MM.1S (cell line): ENCODE measurements around the gene THRA.

Experiments
- DNase-seq: peaks from one replicate; pipeline ENCODE4 v3.0.0-alpha.2; 2015
- H2AFZ ChIP-seq: fragments of 300-600 bp; sonication (generic); 2 replicates; pipeline ENCODE4 v1.6.0; 2016; ENCODE audit warnings: antibody characterized with exemption, low read length
- H3F3A ChIP-seq: fragments of 300-600 bp; sonication (generic); 2 replicates; pipeline ENCODE4 v1.6.1; 2016; ENCODE audit warnings: mild to moderate bottlenecking, antibody characterized with exemption, low read length, moderate library complexity, mixed read lengths; ENCODE audit not compliant: insufficient read depth
- H3K27ac ChIP-seq: fragments of 300-600 bp; sonication (generic); 2 replicates; pipeline ENCODE4 v1.5.1; 2016; ENCODE audit warnings: mild to moderate bottlenecking, low read length
- H3K27me3 ChIP-seq: fragments of 300-600 bp; sonication (generic); replicated peaks from 2 replicates; pipeline ENCODE4 v1.6.0; 2016; ENCODE audit warnings: low read length; ENCODE audit not compliant: insufficient read depth
- H3K36me3 ChIP-seq: fragments of 300-600 bp; sonication (generic); replicated peaks from 2 replicates; pipeline ENCODE4 v1.6.1; 2016; ENCODE audit warnings: mild to moderate bottlenecking, low read length, mixed read lengths; ENCODE audit not compliant: insufficient read depth
- H3K4me1 ChIP-seq: fragments of 300-600 bp; sonication (generic); 2 replicates; pipeline ENCODE4 v1.6.1; 2016; ENCODE audit warnings: low read length, mixed read lengths
- H3K4me2 ChIP-seq: fragments of 300-600 bp; sonication (generic); 2 replicates; pipeline ENCODE4 v1.6.0; 2016; ENCODE audit warnings: low read depth, low read length
- H3K4me3 ChIP-seq: fragments of 300-600 bp; sonication (generic); 2 replicates; pipeline ENCODE4 v1.5.1; 2016; ENCODE audit warnings: low read length, mixed read lengths
- H3K79me2 ChIP-seq: fragments of 300-600 bp; sonication (generic); 2 replicates; pipeline ENCODE4 v1.6.1; 2016; ENCODE audit warnings: mixed run types, low read length, mixed read lengths
- H3K9ac ChIP-seq: fragments of 300-600 bp; sonication (generic); 2 replicates; pipeline ENCODE4 v1.6.1; 2016; ENCODE audit warnings: low read length, mixed read lengths
- H3K9me2 ChIP-seq: fragments of 300-600 bp; sonication (generic); replicated peaks from 2 replicates; pipeline ENCODE4 v1.6.1; 2016; ENCODE audit warnings: mild to moderate bottlenecking, low read length, mixed read lengths; ENCODE audit not compliant: insufficient read depth
- H3K9me3 ChIP-seq: fragments of 300-600 bp; sonication (generic); replicated peaks from 2 replicates; pipeline ENCODE4 v1.6.1; 2016; ENCODE audit warnings: mild to moderate bottlenecking, low read length, mixed read lengths; ENCODE audit not compliant: insufficient read depth
- H4K20me1 ChIP-seq: fragments of 300-600 bp; sonication (generic); 2 replicates; pipeline ENCODE4 v1.6.1; 2016; ENCODE audit warnings: mild to moderate bottlenecking, low read length, moderate library complexity, mixed read lengths; ENCODE audit not compliant: insufficient read depth
- CTCF ChIP-seq: fragments of 300-600 bp; sonication (generic); IDR thresholded peaks from 2 replicates; pipeline ENCODE4 v1.5.1; 2016; ENCODE audit warnings: antibody characterized with exemption, low read length, mixed read lengths
- EZH2 ChIP-seq: fragments of 300-600 bp; sonication (generic); optimal IDR thresholded peaks from 2 replicates; pipeline ENCODE3; 2017; ENCODE audit warnings: low read depth, mild to moderate bottlenecking, antibody characterized with exemption, low read length, mixed read lengths
- EZH2phosphoT487 ChIP-seq: fragments of 300-600 bp; sonication (generic); IDR thresholded peaks from 2 replicates; pipeline ENCODE4 v1.6.1; 2018; ENCODE audit warnings: antibody characterized with exemption, low read length

THRA gene

DNA sequence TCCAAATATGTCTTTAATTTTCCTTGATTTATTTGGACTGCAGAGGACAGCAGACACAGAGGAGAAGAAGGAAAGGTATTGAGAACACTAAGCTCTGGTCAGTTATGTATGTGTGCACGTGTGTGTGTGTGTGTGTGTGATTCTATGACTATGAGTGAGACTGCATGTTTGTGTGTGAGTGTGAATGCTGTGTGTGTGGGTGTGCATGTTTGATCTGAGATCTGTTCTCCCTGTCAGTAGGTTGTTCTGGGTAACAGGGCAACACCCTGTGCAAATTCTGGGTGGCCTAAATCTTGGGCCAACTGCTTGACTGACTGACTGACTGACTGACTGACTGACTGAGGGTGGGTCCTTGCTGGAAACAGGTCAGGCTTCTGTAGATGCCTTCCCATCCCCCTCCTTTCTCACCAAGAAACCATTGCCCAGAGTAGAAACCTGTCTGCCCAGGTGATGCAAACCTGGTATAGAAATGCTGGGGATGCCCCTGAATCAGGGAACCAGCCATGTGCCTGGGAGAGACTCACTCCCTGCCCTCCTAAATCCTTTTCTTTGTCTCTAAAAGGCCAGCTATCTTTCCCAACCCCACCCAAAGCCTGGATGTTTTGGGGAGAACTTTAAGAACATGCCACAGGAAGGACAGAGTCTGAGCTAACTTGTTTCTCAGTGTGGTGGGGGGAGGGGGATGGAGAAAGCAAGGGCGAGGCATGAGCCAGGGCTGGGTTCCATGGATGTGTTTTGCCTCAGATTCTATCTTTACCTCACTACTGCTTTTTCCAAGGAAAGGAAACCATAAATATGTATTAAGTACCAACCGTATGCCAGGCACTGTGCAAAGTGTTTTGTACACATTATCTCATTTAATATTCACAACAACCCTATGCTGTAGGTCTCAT lies 42.1 kb downstream of the THRA start:
- DNase-seq = peak; percentile 27
- Histone ChIP-seq H3K9me2 (no peaks in the 10 kb centered on the region), H3F3A (peaks cover 29% of the 10 kb centered on the region), H3K9me3 (no peaks in the 10 kb centered on the region), H4K20me1 (no peaks in the 10 kb centered on the region), H3K4me1 (peaks cover 46% of the 10 kb centered on the region), H2AFZ (peak overlapping the region; percentile 42), H3K36me3 (no peaks in the 10 kb centered on the region), H3K9ac (peak overlapping the region; percentile 50; the same call in 1 of the 2 replicates), H3K27me3 (no peaks in the 10 kb centered on the region), H3K79me2 (peaks cover 4% of the 10 kb centered on the region), H3K4me2 (peak overlapping the region; percentile 57), H3K4me3 (no peak overlapping the region), H3K27ac (peak overlapping the region; percentile 85; the same call in 1 of the 2 replicates)
- TF ChIP-seq EZH2 = no peak
- TF ChIP-seq CTCF = no peak
- no peak for TF ChIP-seq EZH2phosphoT487

DNA sequence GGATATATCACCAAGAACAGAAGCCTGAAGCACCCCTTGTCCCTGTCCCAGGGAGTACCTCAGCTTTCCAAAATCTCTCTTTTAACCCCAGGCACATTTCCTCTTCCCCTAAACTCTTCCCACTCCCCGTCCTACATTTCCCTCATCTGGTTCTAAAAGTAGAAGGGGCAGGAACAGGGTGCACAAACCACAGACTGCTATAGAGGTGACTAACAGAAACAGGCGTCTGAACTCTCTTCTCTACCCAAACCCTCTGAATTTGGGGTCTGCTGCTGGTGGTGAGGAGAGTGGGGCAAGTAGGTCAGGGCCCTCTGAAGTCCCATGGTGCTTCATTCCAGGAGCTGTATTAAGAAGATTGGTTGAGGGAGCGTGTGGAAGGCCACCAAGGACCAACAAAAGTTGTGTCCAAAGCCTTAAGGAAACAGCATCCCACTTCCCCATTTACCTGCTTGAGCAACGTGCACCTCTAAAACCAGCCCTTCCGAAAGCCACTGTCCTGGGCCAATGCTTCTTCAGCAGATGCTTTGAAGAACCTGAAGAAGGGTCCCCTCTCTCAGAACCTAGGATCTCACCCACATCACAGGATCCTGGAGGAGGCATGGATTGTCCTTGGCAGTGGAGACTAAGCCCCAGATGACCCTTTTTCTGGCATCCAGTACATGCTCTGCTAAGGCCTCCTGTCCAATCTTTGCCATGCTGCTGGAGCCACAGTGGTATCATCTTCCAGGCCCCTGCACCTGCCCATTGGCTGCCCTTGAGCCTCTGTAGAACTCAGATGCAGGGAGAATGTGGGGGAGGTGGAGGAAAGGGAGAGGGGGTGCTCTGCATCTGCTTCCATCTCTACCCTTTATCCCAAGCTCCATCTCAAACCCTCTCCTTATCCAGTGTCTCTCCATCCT lies 43.3 kb downstream of the THRA start:
- no peaks in the 10 kb centered on the region for H3K9me3 ChIP-seq
- no peak overlapping the region for H3K9ac ChIP-seq
- H3K27me3 ChIP-seq = no peaks in the 10 kb centered on the region
- no peak overlapping the region for H2AFZ ChIP-seq
- H3K9me2 ChIP-seq = no peaks in the 10 kb centered on the region
- no peaks in the 10 kb centered on the region for H4K20me1 ChIP-seq
- no peaks in the 10 kb centered on the region for H3K36me3 ChIP-seq
- no peak overlapping the region for H3K4me2 ChIP-seq
- H3K4me1 ChIP-seq = peaks cover 48% of the 10 kb centered on the region
- H3K27ac ChIP-seq = no peak overlapping the region
- no peak overlapping the region for H3K4me3 ChIP-seq
- TF ChIP-seq CTCF = no peak
- no peak for TF ChIP-seq EZH2
- no peak for DNase-seq
- H3F3A ChIP-seq = peaks cover 24% of the 10 kb centered on the region
- H3K79me2 ChIP-seq = no peaks in the 10 kb centered on the region

- H3F3A ChIP-seq = peaks cover 23% of the 10 kb centered on the region
- TF ChIP-seq CTCF (no peak), EZH2 (no peak), EZH2phosphoT487 (no peak)
- no peaks in the 10 kb centered on the region for H3K79me2 ChIP-seq
- no peaks in the 10 kb centered on the region for H3K9me2 ChIP-seq
- no peak for DNase-seq
- H3K36me3 ChIP-seq = no peaks in the 10 kb centered on the region
- H3K4me1 ChIP-seq = peaks cover 49% of the 10 kb centered on the region
- H3K4me3 ChIP-seq = no peak overlapping the region
- no peak overlapping the region for H3K9ac ChIP-seq
- H4K20me1 ChIP-seq = no peaks in the 10 kb centered on the region
- no peaks in the 10 kb centered on the region for H3K27me3 ChIP-seq
- no peak overlapping the region for H2AFZ ChIP-seq
- no peak overlapping the region for H3K4me2 ChIP-seq
- no peaks in the 10 kb centered on the region for H3K9me3 ChIP-seq
- H3K27ac ChIP-seq = no peak overlapping the region
Observed at GRCh38 chr17:40106760-40107521, 44.2 kb downstream of the THRA start.
